ENCODE results near the gene DNMT1.

The DNMT1 gene

DNA sequence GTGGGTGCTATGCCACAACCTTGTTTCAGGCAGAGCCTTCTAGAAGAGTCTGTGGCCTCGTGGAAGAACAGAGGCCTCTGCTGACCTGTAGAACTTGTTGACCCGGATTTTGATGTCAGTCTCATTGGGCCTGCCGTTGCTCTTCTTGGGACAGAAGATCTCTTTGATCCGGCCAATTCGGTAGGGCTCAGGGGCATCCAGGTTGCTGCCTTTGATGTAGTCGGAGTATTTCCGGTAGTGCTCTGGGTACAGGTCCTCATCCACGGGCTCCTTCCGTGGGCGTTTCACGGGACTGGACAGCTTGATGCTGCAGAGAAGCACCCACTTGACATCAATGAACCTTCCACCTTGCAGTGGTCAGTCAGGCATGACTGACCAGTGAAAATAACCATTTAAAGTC, 51.1 kb downstream of the DNMT1 start:
- TF ChIP-seq TAF1 (IDR thresholded peaks at IDR 0.05; ENCODE audit: borderline replicate concordance, insufficient read depth, low read length) (no peak), POLR2AphosphoS5 (IDR thresholded peaks at IDR 0.05; ENCODE audit: low read depth, low read length) (no peak), SIN3A (IDR thresholded peaks at IDR 0.05; ENCODE audit: borderline replicate concordance, insufficient read depth, low read length) (no peak), FOXP2 (optimal IDR thresholded peaks at IDR 0.05; ENCODE audit: borderline replicate concordance, extremely low read depth, extremely low read length, insufficient read depth) (no peak)
- TF ChIP-seq, protein P1, sequence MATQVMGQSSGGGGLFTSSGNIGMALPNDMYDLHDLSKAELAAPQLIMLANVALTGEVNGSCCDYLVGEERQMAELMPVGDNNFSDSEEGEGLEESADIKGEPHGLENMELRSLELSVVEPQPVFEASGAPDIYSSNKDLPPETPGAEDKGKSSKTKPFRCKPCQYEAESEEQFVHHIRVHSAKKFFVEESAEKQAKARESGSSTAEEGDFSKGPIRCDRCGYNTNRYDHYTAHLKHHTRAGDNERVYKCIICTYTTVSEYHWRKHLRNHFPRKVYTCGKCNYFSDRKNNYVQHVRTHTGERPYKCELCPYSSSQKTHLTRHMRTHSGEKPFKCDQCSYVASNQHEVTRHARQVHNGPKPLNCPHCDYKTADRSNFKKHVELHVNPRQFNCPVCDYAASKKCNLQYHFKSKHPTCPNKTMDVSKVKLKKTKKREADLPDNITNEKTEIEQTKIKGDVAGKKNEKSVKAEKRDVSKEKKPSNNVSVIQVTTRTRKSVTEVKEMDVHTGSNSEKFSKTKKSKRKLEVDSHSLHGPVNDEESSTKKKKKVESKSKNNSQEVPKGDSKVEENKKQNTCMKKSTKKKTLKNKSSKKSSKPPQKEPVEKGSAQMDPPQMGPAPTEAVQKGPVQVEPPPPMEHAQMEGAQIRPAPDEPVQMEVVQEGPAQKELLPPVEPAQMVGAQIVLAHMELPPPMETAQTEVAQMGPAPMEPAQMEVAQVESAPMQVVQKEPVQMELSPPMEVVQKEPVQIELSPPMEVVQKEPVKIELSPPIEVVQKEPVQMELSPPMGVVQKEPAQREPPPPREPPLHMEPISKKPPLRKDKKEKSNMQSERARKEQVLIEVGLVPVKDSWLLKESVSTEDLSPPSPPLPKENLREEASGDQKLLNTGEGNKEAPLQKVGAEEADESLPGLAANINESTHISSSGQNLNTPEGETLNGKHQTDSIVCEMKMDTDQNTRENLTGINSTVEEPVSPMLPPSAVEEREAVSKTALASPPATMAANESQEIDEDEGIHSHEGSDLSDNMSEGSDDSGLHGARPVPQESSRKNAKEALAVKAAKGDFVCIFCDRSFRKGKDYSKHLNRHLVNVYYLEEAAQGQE (IDR thresholded peaks at IDR 0.05; ENCODE audit: insufficient read depth in 1 of 2, low read depth in 2 of 2, low read length in 2 of 2): no peak

DNA sequence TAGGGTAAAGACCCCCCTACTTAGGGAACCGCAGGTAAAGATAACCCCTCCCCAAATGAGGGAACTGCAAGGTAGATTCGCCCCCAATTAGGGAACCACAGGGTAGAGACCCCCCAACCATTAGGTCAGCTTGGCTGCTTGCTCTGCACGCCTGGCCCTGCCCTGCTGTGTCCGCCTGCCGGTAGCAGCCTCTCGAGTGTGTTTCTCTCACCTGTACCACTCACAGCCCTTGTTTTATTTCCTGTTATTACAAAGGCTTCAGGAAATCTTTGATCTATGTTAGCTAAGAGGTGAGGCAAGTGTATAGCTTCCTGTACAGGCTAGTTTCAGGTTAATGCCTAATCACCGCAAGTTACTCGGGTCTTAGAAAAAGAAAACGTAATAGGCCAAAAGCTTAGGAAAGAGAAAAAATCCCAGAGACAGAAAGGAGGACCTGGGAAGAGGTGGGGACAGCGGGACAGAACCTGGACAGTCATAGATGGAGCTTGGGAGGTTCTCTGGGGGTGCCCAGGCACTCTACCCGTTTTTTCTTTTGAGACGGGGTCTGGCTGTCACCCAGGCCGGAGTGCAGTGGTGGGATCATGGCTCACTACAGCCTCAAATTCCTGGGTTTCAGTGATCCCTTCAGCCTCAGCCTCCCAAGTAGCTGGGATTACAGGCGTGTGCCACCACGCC, 51.9 kb downstream of the DNMT1 start:
- TF ChIP-seq, protein P1 (IDR thresholded peaks at IDR 0.05; ENCODE audit: insufficient read depth in 1 of 2, low read depth in 2 of 2, low read length in 2 of 2): no peak
- TF ChIP-seq SIN3A (IDR thresholded peaks at IDR 0.05; ENCODE audit: borderline replicate concordance, insufficient read depth, low read length) (no peak), TAF1 (IDR thresholded peaks at IDR 0.05; ENCODE audit: borderline replicate concordance, insufficient read depth, low read length) (no peak), FOXP2 (optimal IDR thresholded peaks at IDR 0.05; ENCODE audit: borderline replicate concordance, extremely low read depth, extremely low read length, insufficient read depth) (no peak), POLR2AphosphoS5 (IDR thresholded peaks at IDR 0.05; ENCODE audit: low read depth, low read length) (no peak)

GRCh38 chr19:10141973-10142372, 52.8 kb downstream of the DNMT1 start:
- TF ChIP-seq, protein P1 (IDR thresholded peaks at IDR 0.05; ENCODE audit: insufficient read depth in 1 of 2, low read depth in 2 of 2, low read length in 2 of 2): no peak
- no peak for TF ChIP-seq POLR2AphosphoS5 (IDR thresholded peaks at IDR 0.05; ENCODE audit: low read depth, low read length)
- TF ChIP-seq FOXP2 (optimal IDR thresholded peaks at IDR 0.05; ENCODE audit: borderline replicate concordance, extremely low read depth, extremely low read length, insufficient read depth): no peak

DNA sequence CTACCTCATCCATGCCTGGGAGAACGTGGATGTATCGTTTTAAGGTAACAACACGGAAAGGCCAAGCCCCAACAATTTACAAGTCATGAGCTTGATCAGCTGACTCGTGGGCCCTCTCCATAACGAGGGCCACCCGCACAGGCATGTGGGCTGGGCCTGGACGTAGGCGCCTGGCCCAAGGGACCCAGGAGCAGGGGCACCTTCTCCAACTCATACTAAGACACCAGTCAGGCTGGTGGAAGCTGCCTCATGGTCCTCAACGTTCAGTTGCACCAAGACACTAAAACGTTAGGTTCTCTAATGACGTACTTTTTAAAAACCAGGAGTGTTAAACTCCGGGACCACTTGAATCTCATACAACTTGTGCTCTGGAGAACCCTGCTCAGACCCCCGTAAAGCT, 53.3 kb downstream of the DNMT1 start:
- no peak for TF ChIP-seq TAF1 (IDR thresholded peaks at IDR 0.05; ENCODE audit: borderline replicate concordance, insufficient read depth, low read length)
- TF ChIP-seq SIN3A (IDR thresholded peaks at IDR 0.05; ENCODE audit: borderline replicate concordance, insufficient read depth, low read length): no peak
- no peak for TF ChIP-seq FOXP2 (optimal IDR thresholded peaks at IDR 0.05; ENCODE audit: borderline replicate concordance, extremely low read depth, extremely low read length, insufficient read depth)
- TF ChIP-seq POLR2AphosphoS5 (IDR thresholded peaks at IDR 0.05; ENCODE audit: low read depth, low read length): no peak
- TF ChIP-seq, protein P1 (IDR thresholded peaks at IDR 0.05; ENCODE audit: insufficient read depth in 1 of 2, low read depth in 2 of 2, low read length in 2 of 2): no peak

- TF ChIP-seq TAF1 (IDR thresholded peaks at IDR 0.05; ENCODE audit: borderline replicate concordance, insufficient read depth, low read length) (no peak), SIN3A (IDR thresholded peaks at IDR 0.05; ENCODE audit: borderline replicate concordance, insufficient read depth, low read length) (no peak), FOXP2 (optimal IDR thresholded peaks at IDR 0.05; ENCODE audit: borderline replicate concordance, extremely low read depth, extremely low read length, insufficient read depth) (no peak), POLR2AphosphoS5 (IDR thresholded peaks at IDR 0.05; ENCODE audit: low read depth, low read length) (no peak)
- TF ChIP-seq, protein P1 (IDR thresholded peaks at IDR 0.05; ENCODE audit: insufficient read depth in 1 of 2, low read depth in 2 of 2, low read length in 2 of 2): no peak
Measured at GRCh38 chr19:10139952-10140351, 54.8 kb downstream of the DNMT1 start.

Data from PFSK-1 (cell line).